ENCODE results near the gene PARD3.

DNA sequence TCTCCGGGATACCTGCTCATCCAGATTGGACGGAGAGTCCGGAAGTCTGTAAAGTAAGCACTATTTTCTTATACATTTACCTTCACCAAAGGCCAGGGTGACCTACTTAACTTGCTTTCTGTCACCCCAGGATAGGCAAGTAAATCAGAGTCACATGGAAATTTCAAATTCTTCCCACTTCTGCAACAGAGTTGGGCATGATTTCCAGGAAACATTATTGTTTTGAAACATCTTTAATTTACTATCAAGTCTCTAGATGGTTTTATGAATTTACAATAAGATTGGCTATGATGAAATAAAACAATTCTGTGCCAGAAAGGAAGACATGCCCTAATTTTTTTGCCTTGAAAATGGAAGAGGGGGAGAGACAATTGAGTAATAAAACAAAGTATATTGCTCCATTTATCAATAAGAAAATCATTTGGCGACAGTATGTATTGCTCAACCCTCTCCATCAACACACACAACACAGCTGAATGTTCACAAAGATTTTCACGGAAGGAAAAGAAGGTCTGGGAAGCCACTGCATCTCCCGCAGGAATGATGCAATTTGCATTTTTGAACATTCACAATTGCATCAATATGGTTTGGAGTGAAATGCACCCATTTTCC is 702.8 kb downstream of the PARD3 start:
- TF ChIP-seq CTCF (IDR thresholded peaks at IDR 0.05) (no peak), POLR2A (IDR thresholded peaks at IDR 0.05) (no peak)
